Measurements from ENCODE around the gene PCDHGA6. TPM values are rescaled to one million over a fixed set of nuclear protein-coding genes. Genes with fewer than 3 reads are reported as not detected.
"Not testable (repeated sequence)": the region's sequence is repeated elsewhere in the genome, so short reads cannot be mapped to it uniquely, and the experiment has no call there.

The PCDHGA6 gene
- polyA plus RNA-seq, 3 donors from 2014 or later, result not detected

GRCh38 chr5:141409598-141410306 lies 36.1 kb downstream of the PCDHGA6 start:
- Mint-ChIP-seq H3K36me3 (peaks cover 4 to 19% (median 18%) of the 10 kb centered on the region in 3 donors), H3K27ac (peak overlapping the region in 1 of 6 donors; percentile 69), H3K27me3 (ENCODE audit: low read depth in 3 of 3) (peaks cover 45 to 46% (median 45%) of the 10 kb centered on the region in 3 donors), H3K4me3 (peak overlapping the region in 1 of 5 donors; percentile 73), H3K9me3 (peaks cover 4 to 40% (median 30%) of the 10 kb centered on the region in 6 donors), H3K4me1 (peaks cover 43 to 58% of the 10 kb centered on the region in 2 donors)
- DNase-seq, result no peak

GRCh38 chr5:141411575-141411974 lies 37.9 kb downstream of the PCDHGA6 start:
- DNase-seq, result peak; percentile 20 to 57 (median 53)
- peaks cover 4 to 49% (median 28%) of the 10 kb centered on the region in 6 donors for H3K9me3 Mint-ChIP-seq
- H3K4me1 Mint-ChIP-seq, result peaks cover 47 to 70% of the 10 kb centered on the region in 2 donors
- H3K4me3 Mint-ChIP-seq, result peak overlapping the region; percentile 24 to 76 (median 53)
- peak overlapping the region; percentile 32 to 82 (median 58) for H3K27ac Mint-ChIP-seq
- peaks cover 49 to 52% (median 49%) of the 10 kb centered on the region in 3 donors for H3K27me3 Mint-ChIP-seq (ENCODE audit: low read depth in 3 of 3)
- H3K36me3 Mint-ChIP-seq, result peaks cover 4 to 19% (median 18%) of the 10 kb centered on the region in 3 donors

- H3K4me3 Mint-ChIP-seq, result peak within 1 kb of the TSS; percentile 82 to 89 (median 84)
- peak; percentile 24 to 56 (median 50) for DNase-seq
- peaks cover 4 to 20% (median 18%) of the 10 kb centered on the region in 3 donors for H3K36me3 Mint-ChIP-seq
- H3K27me3 Mint-ChIP-seq (ENCODE audit: low read depth in 3 of 3), result peaks cover 50 to 55% (median 51%) of the 10 kb centered on the region in 3 donors
- H3K4me1 Mint-ChIP-seq, result peaks cover 48 to 71% of the 10 kb centered on the region in 2 donors
- H3K27ac Mint-ChIP-seq, result peak within 1 kb of the TSS in 5 of 6 donors; percentile 54 to 82 (median 62)
- H3K9me3 Mint-ChIP-seq, result peaks cover 6 to 44% (median 24%) of the 10 kb centered on the region in 6 donors
Observed at GRCh38 chr5:141412854-141413539, 39.3 kb downstream of the PCDHGA6 start, which contains the start of gene PCDHGA10. Gene PCDHGA10, plus strand, starts transcription at chr5:141412987. Its CDS starts 189 bp downstream, at chr5:141413176.

GRCh38 chr5:141413540-141414069 lies 39.9 kb downstream of the PCDHGA6 start:
- Mint-ChIP-seq H3K27me3 (ENCODE audit: low read depth in 3 of 3) (peaks cover 51 to 56% (median 56%) of the 10 kb centered on the region in 3 donors), H3K4me1 (peaks cover 46 to 71% of the 10 kb centered on the region in 2 donors), H3K36me3 (peaks cover 4 to 27% (median 23%) of the 10 kb centered on the region in 3 donors), H3K27ac (peak overlapping the region in 4 of 6 donors; percentile 5 to 61 (median 34)), H3K9me3 (peaks cover 10 to 44% (median 23%) of the 10 kb centered on the region in 6 donors), H3K4me3 (peak overlapping the region; percentile 82 to 89 (median 84))
- DNase-seq, result no peak

- Mint-ChIP-seq H3K9me3 (peaks cover 9 to 41% (median 19%) of the 10 kb centered on the region in 6 donors), H3K27me3 (ENCODE audit: low read depth in 3 of 3) (peaks cover 52 to 61% (median 53%) of the 10 kb centered on the region in 3 donors), H3K27ac (peak overlapping the region in 1 of 6 donors; percentile 10), H3K4me3 (peak overlapping the region; percentile 33 to 86 (median 59)), H3K36me3 (peaks cover 4 to 25% (median 22%) of the 10 kb centered on the region in 3 donors), H3K4me1 (peaks cover 40 to 68% of the 10 kb centered on the region in 2 donors)
- DNase-seq, result not testable (repeated sequence)
Observed at GRCh38 chr5:141414548-141415274, 41.0 kb downstream of the PCDHGA6 start.

- H3K9me3 Mint-ChIP-seq, result peaks cover 12 to 42% (median 22%) of the 10 kb centered on the region in 6 donors
- H3K4me1 Mint-ChIP-seq, result peaks cover 39 to 65% of the 10 kb centered on the region in 2 donors
- DNase-seq, result not testable (repeated sequence)
- peak overlapping the region in 1 of 6 donors; percentile 15 for H3K27ac Mint-ChIP-seq
- H3K4me3 Mint-ChIP-seq, result peak overlapping the region; percentile 33 to 74 (median 59)
- peaks cover 52 to 63% (median 54%) of the 10 kb centered on the region in 3 donors for H3K27me3 Mint-ChIP-seq (ENCODE audit: low read depth in 3 of 3)
- peaks cover 2 to 24% (median 22%) of the 10 kb centered on the region in 3 donors for H3K36me3 Mint-ChIP-seq
Observed at GRCh38 chr5:141415275-141415618, 41.6 kb downstream of the PCDHGA6 start.

- H3K4me3 Mint-ChIP-seq, result peak within 1 kb of the TSS; percentile 71 to 85 (median 74)
- H3K27ac Mint-ChIP-seq, result peak within 1 kb of the TSS in 3 of 6 donors; percentile 41 to 58 (median 45)
Observed at GRCh38 chr5:141417494-141418172, 43.9 kb downstream of the PCDHGA6 start, which contains the start of gene PCDHGB7. Gene PCDHGB7, plus strand, starts transcription at chr5:141417677. Its CDS starts 183 bp downstream, at chr5:141417860.

GRCh38 chr5:141419074-141419880 lies 45.6 kb downstream of the PCDHGA6 start:
- H3K27ac Mint-ChIP-seq, result peak overlapping the region in 2 of 6 donors; percentile 41 to 74
- H3K36me3 Mint-ChIP-seq, result peaks cover 0 to 18% (median 16%) of the 10 kb centered on the region in 3 donors
- H3K4me3 Mint-ChIP-seq, result peak overlapping the region in 1 of 5 donors; percentile 85

More at GRCh38 chr5:141417494-141418172, 43.9 kb downstream of the PCDHGA6 start, which contains the start of gene PCDHGB7:
- H3K9me3 Mint-ChIP-seq, result peaks cover 12 to 59% (median 36%) of the 10 kb centered on the region in 6 donors
- peaks cover 67 to 77% (median 71%) of the 10 kb centered on the region in 3 donors for H3K27me3 Mint-ChIP-seq (ENCODE audit: low read depth in 3 of 3)
- H3K36me3 Mint-ChIP-seq, result peaks cover 0 to 21% (median 20%) of the 10 kb centered on the region in 3 donors
- DNase-seq, result peak; percentile 22 to 53 (median 51)
- peaks cover 37 to 68% of the 10 kb centered on the region in 2 donors for H3K4me1 Mint-ChIP-seq

GRCh38 chr5:141420855-141421488 lies 47.3 kb downstream of the PCDHGA6 start, which contains the start of gene PCDHGA11:
Gene PCDHGA11, plus strand, starts transcription at chr5:141421051. Its CDS starts 177 bp downstream, at chr5:141421228.
- Mint-ChIP-seq H3K4me3 (peak within 1 kb of the TSS; percentile 71 to 89 (median 83)), H3K27me3 (ENCODE audit: low read depth in 3 of 3) (peaks cover 52 to 66% (median 61%) of the 10 kb centered on the region in 3 donors), H3K9me3 (peaks cover 12 to 50% (median 36%) of the 10 kb centered on the region in 6 donors)

More at GRCh38 chr5:141419074-141419880, 45.6 kb downstream of the PCDHGA6 start:
- Mint-ChIP-seq H3K4me1 (peaks cover 23 to 53% of the 10 kb centered on the region in 2 donors), H3K27me3 (ENCODE audit: low read depth in 3 of 3) (peaks cover 62 to 70% (median 68%) of the 10 kb centered on the region in 3 donors), H3K9me3 (peaks cover 12 to 53% (median 37%) of the 10 kb centered on the region in 6 donors)
- no peak for DNase-seq

GRCh38 chr5:141421489-141421855 lies 47.8 kb downstream of the PCDHGA6 start:
- peak overlapping the region in 2 of 6 donors; percentile 27 to 61 for H3K27ac Mint-ChIP-seq
- peaks cover 49 to 65% (median 61%) of the 10 kb centered on the region in 3 donors for H3K27me3 Mint-ChIP-seq (ENCODE audit: low read depth in 3 of 3)
- H3K4me3 Mint-ChIP-seq, result peak overlapping the region; percentile 71 to 89 (median 83)

More at GRCh38 chr5:141420855-141421488, 47.3 kb downstream of the PCDHGA6 start, which contains the start of gene PCDHGA11:
- Mint-ChIP-seq H3K27ac (peak within 1 kb of the TSS in 2 of 6 donors; percentile 27 to 61), H3K36me3 (peaks cover 0 to 14% (median 12%) of the 10 kb centered on the region in 3 donors), H3K4me1 (peaks cover 14 to 38% of the 10 kb centered on the region in 2 donors)
- peak; percentile 19 to 40 (median 31) for DNase-seq

More at GRCh38 chr5:141421489-141421855, 47.8 kb downstream of the PCDHGA6 start:
- H3K36me3 Mint-ChIP-seq, result peaks cover 0 to 14% (median 12%) of the 10 kb centered on the region in 3 donors
- H3K9me3 Mint-ChIP-seq, result peaks cover 12 to 50% (median 36%) of the 10 kb centered on the region in 6 donors
- H3K4me1 Mint-ChIP-seq, result peaks cover 14 to 37% of the 10 kb centered on the region in 2 donors
- no peak for DNase-seq
